Measurements from ENCODE around the gene OR5M10.

GRCh38 chr11:56558574-56558973 is 18.9 kb downstream of the OR5M10 start:
- TF ChIP-seq CTCF (IDR thresholded peaks at IDR 0.05) = no peak
- no peak for TF ChIP-seq POLR2A (IDR thresholded peaks at IDR 0.05)

Data from thyroid gland (tissue), 4 donors.